Lung (tissue), 12 donors: ENCODE data around the gene UQCRH. TPM values are rescaled to one million over a fixed set of nuclear protein-coding genes. Genes with fewer than 3 reads are reported as not detected.

Experiments
- ATAC-seq: fragments of 200-7000 bp; cut with Tn5 transposase; one replicate; pipeline ENCODE4 v1.9.1; 2020; ENCODE audit warnings: moderate number of reproducible peaks; ENCODE audit not compliant: insufficient read depth, low FRiP score
- DNase-seq, 3 donors: peaks; one replicate each; pipeline ENCODE4 v3.0.0-alpha.2; 2013 to 2017
- H3K27ac ChIP-seq, 2 donors: one replicate each; pipeline ENCODE4 v1.5.1; 2013; ENCODE audit warnings: mild to moderate bottlenecking in 2 of 2, moderate library complexity in 2 of 2, control low read depth in 1 of 2, inconsistent platforms in 1 of 2, low read depth in 1 of 2, low read length in 1 of 2
- H3K27me3 ChIP-seq, 3 donors: one replicate each; pipeline ENCODE4 v1.5.1; 2013; ENCODE audit warnings: low read length in 2 of 3; ENCODE audit not compliant: control insufficient read depth in 3 of 3, insufficient read depth in 3 of 3
- H3K36me3 ChIP-seq, 4 donors: one replicate each; pipeline ENCODE4 v1.5.1; 2013; ENCODE audit warnings: low read length in 4 of 4, mild to moderate bottlenecking in 1 of 4, moderate library complexity in 1 of 4; ENCODE audit not compliant: control insufficient read depth in 4 of 4, insufficient read depth in 4 of 4
- H3K4me1 ChIP-seq, 5 donors: one replicate each; pipeline ENCODE4 v1.5.1; 2013; ENCODE audit warnings: low read length in 5 of 5, mild to moderate bottlenecking in 2 of 5, moderate library complexity in 1 of 5; ENCODE audit not compliant: control insufficient read depth in 5 of 5, insufficient read depth in 5 of 5
- H3K4me3 ChIP-seq: one replicate; pipeline ENCODE4 v1.5.1; 2013; ENCODE audit warnings: mild to moderate bottlenecking, control low read depth, moderate library complexity
- H3K9ac ChIP-seq, 2 donors: one replicate each; pipeline ENCODE4 v1.5.1; 2013; ENCODE audit warnings: low read length in 2 of 2, control low read depth in 1 of 2; ENCODE audit not compliant: insufficient read depth in 1 of 2
- H3K9me3 ChIP-seq, 4 donors: one replicate each; pipeline ENCODE4 v1.5.1; 2013; ENCODE audit warnings: low read length in 3 of 4, mild to moderate bottlenecking in 1 of 4, moderate library complexity in 1 of 4; ENCODE audit not compliant: control insufficient read depth in 4 of 4, insufficient read depth in 3 of 4
- WGBS, 2 donors: extraction: QIAGEN DNeasy Blood & Tissue Kit; methylation state at CpG; one replicate each; pipeline ENCODE4 v1.1.7; 2013; 5-methylcytosine and 5-hydroxymethylcytosine counted together
- polyA plus RNA-seq, 2 donors: library from polyadenylated mRNA; stranded (reverse); fragments of 200-250 nt; gene quantifications; one replicate each; pipeline ENCODE4 v1.2.1, GENCODE V29; 2013
- total RNA-seq, 2 donors: library from RNA; depleted of rRNA in 1 of 2; stranded (reverse); fragments of >200 nt in 1 of 2; gene quantifications; one replicate each; pipeline ENCODE4 v1.2.1, GENCODE V29; 2014 to 2021
- TF ChIP-seq, protein P1 (sequence below): IDR thresholded peaks from 2 replicates; pipeline ENCODE4 v1.5.1; 2012; ENCODE audit warnings: mild to moderate bottlenecking; ENCODE audit errors: control extremely low read depth, extremely low read depth
- donor health status: control.
- donor health status: control.
- donor health status: Bipolar disorder and iron deficiency.
- donor health status: healthy.
- donor health status: DM: yes; HTN: yes; CAD: no.

UQCRH gene
- total and polyA plus RNA-seq, 4 donors: 159 to 400 (median 304) TPM

DNA sequence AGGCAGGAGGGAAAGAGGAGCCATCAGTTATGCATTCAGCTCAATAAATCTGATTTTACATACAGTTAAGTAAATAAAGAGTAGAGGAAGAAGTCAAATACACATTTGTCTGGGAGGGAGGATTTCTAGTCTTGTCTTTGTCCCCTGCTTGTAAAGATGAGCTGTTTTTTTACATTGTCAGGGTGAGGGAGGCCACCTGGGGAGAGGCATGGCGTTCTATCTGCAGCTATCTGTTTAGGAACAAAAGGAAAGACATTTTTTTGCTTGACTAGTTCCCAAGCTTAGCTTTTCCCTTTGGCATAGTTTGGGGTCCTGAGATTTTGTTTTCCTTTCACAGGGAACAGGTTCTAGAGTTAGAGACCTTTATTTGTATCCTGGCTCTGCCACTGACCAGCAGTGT lies 41.0 kb upstream of the UQCRH start:
- Histone ChIP-seq H3K27ac (no peak overlapping the region), H3K4me1 (no peaks in the 10 kb centered on the region), H3K36me3 (peaks cover 0 to 9% (median 3%) of the 10 kb centered on the region in 4 donors), H3K4me3 (no peak overlapping the region), H3K9me3 (no peaks in the 10 kb centered on the region), H3K9ac (no peak overlapping the region), H3K27me3 (no peaks in the 10 kb centered on the region)
- ATAC-seq (no peak), DNase-seq (no peak)
- 96 to 100% methylated on average over 1 of the region's 1 CpG for WGBS, 2 donors
- TF ChIP-seq, protein P1, sequence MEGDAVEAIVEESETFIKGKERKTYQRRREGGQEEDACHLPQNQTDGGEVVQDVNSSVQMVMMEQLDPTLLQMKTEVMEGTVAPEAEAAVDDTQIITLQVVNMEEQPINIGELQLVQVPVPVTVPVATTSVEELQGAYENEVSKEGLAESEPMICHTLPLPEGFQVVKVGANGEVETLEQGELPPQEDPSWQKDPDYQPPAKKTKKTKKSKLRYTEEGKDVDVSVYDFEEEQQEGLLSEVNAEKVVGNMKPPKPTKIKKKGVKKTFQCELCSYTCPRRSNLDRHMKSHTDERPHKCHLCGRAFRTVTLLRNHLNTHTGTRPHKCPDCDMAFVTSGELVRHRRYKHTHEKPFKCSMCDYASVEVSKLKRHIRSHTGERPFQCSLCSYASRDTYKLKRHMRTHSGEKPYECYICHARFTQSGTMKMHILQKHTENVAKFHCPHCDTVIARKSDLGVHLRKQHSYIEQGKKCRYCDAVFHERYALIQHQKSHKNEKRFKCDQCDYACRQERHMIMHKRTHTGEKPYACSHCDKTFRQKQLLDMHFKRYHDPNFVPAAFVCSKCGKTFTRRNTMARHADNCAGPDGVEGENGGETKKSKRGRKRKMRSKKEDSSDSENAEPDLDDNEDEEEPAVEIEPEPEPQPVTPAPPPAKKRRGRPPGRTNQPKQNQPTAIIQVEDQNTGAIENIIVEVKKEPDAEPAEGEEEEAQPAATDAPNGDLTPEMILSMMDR: no peak

DNA sequence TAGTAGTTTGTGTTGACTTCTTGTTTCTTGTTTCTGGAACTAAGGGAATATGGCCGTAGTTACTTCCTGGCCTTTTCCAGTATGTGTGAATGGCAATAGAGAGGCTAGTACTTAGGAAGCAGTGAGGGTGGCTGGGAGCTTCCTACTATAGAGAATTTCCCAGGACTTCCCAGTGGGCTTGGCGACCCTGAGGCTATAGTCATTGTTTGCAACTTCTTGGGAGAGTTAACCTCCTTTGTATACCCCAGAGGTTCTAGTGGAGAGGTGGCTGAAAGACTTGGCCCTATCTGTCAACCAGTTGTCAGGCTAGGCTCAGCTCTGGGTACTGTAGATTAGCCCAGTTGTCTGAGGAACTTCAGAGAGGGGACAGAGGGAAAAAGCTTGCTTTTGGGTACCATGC lies 40.4 kb upstream of the UQCRH start:
- no peak overlapping the region for H3K27ac ChIP-seq
- no peak for DNase-seq
- H3K36me3 ChIP-seq: peaks cover 0 to 10% (median 5%) of the 10 kb centered on the region in 4 donors
- TF ChIP-seq, protein P1: no peak
- no peaks in the 10 kb centered on the region for H3K9me3 ChIP-seq
- H3K9ac ChIP-seq: no peak overlapping the region
- no peak overlapping the region for H3K4me3 ChIP-seq
- ATAC-seq: no peak
- H3K27me3 ChIP-seq: no peaks in the 10 kb centered on the region
- no peaks in the 10 kb centered on the region for H3K4me1 ChIP-seq
- 88 to 91% methylated on average over 2 of the region's 2 CpGs for WGBS, 2 donors

DNA sequence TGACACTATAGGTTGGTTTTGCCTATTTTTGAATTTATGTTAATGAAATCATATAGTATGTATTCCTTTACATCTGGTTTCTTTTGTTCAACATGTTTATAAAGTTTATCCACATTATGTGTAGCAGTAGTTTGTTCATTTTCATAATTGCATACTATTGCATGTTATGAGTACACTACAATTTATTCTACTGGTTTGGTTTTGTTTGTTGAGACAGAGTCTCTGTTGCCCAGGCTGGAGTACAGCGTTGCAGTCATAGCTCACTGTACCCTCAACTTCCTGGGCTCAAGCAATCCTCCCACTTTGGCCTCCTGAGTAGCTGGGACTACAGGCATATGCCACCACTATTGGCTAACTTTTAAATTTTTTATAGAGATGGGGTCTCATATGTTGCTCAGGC lies 34.9 kb upstream of the UQCRH start:
- no peak overlapping the region for H3K4me3 ChIP-seq
- H3K9me3 ChIP-seq: no peaks in the 10 kb centered on the region
- H3K27me3 ChIP-seq: no peaks in the 10 kb centered on the region
- no peak for DNase-seq
- no peak for ATAC-seq
- H3K36me3 ChIP-seq: peaks cover 0 to 13% (median 5%) of the 10 kb centered on the region in 4 donors
- TF ChIP-seq, protein P1: no peak
- no peak overlapping the region for H3K27ac ChIP-seq
- H3K4me1 ChIP-seq: no peaks in the 10 kb centered on the region
- no peak overlapping the region for H3K9ac ChIP-seq
- 90 to 98% methylated on average over 1 of the region's 1 CpG for WGBS, 2 donors
